ENCODE measurements around the gene CFAP410.
A peak's percentile ranks its signal among the peaks of the same experiment; 100 is the strongest.
"Not testable (repeated sequence)": the region's sequence is repeated elsewhere in the genome, so short reads cannot be mapped to it uniquely, and the experiment has no call there.

Gene CFAP410

GRCh38 chr21:44350773-44351481 lies 11.7 kb upstream of the CFAP410 start:
- DNase-seq (ENCODE audit: low read depth in 3 of 3): no peak

DNA sequence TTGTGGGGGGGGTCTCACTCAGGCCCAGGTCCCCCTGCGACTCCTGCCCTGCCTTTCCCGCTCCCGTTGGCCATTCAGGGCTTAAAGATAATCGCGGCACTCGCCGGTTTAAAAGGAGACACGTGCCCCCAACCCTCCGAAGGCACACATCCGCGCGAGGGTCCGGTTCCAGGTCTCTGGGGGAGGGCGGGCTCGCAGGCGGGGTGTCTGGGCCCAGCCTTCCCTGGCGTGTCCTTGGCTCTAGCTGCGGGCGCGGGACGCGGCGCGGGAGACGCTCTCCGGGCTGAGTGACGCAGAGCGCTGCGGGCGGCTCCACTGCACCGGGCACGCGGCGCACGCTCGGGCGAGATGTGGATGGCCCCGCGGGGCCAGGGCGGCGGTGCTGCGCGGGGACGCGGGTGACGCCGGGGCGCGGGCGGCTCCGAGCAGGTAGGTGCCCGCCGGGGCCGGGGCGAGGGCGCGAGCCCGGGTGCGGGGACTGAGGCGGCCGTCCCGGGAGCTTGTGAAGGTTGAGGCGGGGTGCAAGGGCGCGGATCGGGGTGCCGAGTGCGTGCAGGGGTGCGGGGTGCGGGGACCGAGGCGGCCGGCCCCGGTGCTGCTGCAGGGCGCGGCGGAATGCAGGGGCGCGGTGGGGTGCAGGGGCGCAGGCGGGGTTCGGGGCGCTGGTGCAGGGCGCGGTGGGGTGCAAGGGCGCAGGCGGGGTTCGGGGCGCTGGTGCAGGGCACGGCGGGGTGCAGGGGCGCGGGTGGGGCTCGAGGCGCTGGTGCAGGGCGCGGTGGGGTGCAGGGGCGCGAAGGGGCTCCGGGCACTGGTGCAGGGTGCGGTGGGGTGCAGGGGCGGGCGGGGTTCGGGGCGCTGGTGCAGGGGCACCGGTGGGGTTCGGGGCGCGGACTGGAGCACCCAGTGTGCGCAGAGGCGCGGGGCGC lies 10.9 kb upstream of the CFAP410 start:
- DNase-seq (ENCODE audit: low read depth in 3 of 3): no peak

DNA sequence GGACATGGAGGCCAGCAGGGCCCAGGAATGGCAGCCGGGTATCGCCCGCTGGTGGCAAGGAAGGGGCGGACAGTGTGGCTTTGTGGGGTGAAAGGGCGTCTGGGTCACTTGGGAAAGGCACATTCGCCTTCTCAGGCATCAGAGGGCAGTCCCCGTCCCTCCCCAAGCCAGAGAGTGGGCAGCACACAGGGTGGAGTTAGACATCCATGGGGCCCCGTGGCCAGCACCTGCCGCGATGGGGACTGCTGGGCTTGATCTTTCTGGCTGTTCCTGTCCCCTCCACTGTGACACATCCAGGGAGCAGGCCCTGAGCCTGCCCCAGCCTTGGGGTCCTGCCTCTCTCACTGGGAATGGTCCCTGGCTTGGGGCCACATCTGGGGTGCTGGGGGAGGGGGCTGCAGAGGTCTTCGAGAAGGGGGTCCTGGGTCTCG lies 10.2 kb upstream of the CFAP410 start:
- DNase-seq (ENCODE audit: low read depth in 3 of 3): no peak

DNA sequence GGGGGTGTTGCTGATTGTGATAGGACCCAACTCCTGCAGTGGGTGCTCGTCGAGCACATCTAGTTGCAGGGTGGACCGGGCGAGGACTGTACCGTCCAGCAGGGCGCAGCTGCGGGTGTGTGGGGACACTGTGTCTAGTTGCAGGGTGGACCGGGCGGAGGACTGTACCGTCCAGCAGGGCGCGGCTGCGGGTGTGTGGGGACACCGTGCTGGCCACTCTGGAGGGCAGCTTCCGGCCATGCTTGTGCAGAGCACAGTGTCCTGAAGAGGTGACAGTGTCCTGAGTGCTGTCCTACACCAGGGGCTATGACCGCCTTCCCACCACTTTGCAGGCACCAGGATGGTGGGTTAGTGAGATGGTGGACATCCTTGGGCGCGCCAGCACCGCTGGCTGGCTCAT lies 9.7 kb upstream of the CFAP410 start:
- DNase-seq (ENCODE audit: low read depth in 3 of 3): no peak

DNA sequence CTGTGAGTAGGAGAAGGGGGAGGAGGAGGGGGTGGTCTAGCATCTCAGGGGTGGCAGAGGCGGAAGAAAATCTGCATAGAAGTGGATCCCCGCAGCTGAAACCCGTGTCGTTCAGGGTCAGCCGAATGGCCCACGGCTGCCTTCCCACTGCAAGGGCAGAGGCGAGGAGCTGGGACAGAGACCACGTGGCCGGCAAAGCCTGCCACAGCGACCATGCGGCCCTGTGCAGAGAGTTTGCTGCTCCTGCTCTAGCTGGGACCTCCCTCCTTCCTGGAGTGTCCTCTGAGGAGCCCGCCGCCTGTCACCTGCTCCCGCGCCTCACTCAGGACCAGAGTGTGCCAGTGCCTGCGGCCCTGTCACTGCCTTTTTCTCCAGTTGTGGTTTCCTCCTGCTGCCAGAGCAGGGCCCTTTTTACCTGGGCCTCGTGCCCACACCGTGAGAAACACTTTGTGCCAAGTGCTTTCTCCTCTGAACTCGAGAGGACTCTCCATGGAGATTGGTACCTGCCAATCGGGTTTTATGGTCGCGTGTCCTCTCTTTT lies 8.8 kb upstream of the CFAP410 start:
- DNase-seq (ENCODE audit: low read depth in 3 of 3): no peak

DNA sequence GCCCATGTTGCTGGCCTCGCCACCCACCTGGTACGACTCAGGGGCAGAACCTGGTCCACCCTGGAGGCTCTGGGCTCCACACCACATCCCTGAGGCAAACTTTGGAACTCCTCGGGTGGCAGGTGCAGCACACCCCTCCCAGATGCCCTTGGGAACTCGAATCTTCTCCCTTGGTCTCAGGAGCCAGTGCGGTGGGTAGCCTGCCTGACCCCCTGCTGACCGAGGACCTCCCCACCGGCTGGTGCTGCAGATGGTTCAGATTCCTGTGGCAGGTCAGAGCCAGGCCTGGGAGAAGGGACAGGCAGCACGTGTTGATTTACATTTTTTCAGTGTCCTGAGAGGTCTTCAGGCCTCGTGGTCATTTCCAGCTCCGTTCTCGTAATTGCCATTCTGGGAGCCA lies 6.3 kb upstream of the CFAP410 start:
- no peak for DNase-seq (ENCODE audit: low read depth in 3 of 3)

- no peak for DNase-seq (ENCODE audit: low read depth in 3 of 3)
These were observed 5.5 kb upstream of the CFAP410 start for GRCh38 chr21:44344541-44345183.

DNA sequence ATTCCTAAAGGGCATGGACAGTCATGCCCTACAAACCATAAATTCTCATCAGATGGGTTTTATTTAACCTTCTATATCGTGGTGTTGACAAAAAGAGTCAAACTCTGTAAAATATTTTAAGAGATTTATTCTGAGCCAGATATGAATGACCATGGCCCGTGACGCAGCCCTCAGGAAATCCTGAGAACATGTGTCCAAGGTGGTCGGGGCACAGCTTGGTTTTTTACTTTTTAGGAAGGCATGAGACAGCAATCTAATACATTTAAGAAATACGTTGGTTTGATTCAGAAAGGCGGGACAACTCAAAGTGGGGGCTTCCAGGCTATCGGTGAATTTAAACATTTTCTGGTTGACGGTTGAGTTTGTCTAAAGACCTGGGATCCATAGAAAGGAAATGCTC lies 3.8 kb upstream of the CFAP410 start:
- not testable (repeated sequence) for DNase-seq (ENCODE audit: low read depth in 3 of 3)

DNA sequence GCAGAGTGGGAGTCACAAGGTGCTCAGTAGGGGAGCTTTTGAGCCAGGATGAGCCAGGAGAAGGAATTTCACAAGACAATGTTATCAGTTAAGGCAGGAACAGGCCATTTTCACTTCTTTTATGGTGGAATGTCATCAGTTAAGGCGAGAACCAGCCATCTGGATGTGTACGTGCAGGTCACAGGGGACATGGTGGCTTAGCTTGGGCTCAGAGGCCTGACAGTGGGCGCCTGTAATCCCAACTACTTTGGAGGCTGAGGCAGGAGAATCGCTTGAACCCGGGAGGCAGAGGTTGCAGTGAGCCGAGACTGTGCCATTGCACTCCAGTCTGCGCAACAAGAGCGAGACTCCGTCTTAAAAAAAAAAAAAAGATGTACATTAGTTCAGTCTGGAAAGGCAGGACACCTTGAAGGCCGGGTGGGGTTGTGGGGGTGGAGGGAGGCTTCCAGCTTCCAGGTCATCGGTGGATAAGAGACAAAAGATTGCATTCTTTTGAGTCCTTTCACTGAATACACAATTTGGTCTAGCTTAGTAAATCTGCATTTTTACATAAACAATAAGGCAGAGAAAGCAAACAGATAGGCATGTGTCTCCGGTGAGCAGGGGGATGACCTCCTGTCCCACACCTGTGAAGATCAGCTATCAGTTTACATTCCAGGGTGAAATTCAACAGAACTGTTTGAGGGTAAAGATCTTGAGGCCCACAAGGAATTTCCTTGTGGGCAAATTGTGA lies 2.7 kb upstream of the CFAP410 start:
- not testable (repeated sequence) for DNase-seq (ENCODE audit: low read depth in 3 of 3)

DNA sequence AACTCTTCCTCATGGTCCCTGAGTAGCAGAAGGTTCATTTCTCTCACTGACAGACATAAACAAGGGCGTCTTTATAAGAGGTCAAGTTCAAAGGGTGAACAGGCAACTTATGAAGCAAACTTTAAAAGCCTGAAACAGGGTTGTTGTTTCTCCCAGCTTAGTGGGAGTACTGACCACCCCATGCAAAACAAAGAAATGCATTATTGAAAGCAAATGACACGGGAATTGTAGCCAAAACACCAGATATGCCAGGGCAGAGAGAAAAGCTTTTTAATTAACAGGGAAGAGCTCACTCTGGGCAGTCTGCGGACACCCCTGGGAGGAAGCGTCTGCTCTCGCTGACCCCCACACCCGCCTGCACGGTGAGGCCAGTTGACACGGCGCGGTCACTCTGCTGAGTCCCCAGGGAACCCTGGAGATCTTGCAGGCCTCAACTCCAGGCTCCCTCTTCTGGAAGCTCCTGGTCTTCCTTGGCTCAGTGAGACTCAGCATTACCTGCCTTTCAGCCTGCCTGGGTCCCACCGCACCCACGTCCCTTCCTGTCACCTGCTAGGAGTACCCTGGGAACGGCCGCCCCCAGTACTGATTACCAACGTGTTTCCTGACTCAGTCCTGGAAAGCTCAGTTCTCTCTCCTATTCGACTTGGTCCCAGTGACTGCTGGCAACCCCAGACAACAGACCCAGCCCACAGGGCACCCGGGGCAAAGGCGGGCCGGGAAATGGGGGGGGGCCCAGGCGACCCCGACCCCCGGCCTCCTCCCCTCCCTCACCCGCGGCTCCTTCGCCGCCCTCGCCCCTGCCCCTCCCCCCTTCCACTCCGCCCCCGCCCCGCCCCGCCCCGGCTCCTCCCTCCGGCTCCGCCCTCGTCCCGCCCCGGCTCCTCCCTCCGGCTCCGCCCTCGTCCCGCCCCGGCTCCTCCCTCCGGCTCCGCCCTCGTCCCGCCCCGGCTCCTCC lies 972 bp downstream of the CFAP410 start:
- peak in 1 of 3 experiments; percentile 38 for DNase-seq (ENCODE audit: low read depth in 3 of 3)

DNA sequence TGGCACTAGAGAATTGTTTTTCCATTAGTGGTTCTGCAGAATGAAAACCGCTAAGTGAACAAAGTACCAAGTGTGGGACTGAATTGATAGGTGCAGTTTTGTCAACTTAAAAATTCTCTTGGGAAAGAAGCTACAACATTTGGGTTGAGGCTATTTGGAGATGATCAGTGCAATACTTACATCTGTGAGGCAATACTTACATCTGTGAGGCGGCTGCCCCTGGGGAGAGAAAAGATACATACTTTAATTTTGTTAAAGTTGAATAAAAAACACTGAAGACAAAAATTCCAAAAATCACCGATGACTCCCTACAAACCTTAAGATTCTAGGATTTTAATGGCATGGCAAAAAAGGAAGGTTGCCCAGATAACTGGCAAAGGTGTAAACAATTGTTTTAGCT lies 1.7 kb downstream of the CFAP410 start:
- DNase-seq (ENCODE audit: low read depth in 3 of 3): no peak

- DNase-seq (ENCODE audit: low read depth in 3 of 3): no peak
These were observed 3.7 kb downstream of the CFAP410 start for GRCh38 chr21:44335266-44336059.

DNA sequence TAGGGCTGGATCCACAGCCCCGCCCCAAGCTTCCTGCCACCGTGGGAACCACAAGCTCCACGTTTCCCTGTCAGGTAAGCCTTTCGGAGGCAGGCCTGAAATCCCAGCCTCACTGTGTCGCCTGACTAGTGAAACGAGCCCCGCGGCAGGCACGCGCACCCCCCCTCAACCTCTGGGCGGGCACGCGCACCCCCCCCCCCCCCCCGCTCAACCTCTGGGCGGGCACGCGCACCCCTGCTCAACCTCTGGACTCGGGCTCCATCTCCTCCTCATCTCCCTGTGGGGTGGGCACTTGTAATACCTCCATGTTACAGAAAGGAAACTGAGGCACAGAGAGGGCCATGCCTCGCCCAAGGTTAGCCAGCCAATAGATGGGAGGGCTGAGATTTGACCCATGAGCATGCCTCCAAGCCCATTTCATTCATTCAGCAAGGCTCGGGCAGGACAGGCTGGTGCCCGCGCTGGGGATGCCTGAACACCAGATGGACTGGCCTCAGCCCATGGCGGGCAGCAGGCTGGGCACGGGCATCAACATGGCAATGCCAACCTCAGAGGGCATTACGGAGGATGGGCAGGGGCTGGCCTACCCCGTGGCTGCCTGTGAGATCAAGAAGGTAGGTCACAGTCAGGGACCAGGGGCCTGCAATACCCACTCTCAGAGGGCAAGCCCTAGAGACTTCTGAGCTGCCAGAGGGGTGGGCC lies 4.7 kb downstream of the CFAP410 start:
- no peak for DNase-seq (ENCODE audit: low read depth in 3 of 3)

DNA sequence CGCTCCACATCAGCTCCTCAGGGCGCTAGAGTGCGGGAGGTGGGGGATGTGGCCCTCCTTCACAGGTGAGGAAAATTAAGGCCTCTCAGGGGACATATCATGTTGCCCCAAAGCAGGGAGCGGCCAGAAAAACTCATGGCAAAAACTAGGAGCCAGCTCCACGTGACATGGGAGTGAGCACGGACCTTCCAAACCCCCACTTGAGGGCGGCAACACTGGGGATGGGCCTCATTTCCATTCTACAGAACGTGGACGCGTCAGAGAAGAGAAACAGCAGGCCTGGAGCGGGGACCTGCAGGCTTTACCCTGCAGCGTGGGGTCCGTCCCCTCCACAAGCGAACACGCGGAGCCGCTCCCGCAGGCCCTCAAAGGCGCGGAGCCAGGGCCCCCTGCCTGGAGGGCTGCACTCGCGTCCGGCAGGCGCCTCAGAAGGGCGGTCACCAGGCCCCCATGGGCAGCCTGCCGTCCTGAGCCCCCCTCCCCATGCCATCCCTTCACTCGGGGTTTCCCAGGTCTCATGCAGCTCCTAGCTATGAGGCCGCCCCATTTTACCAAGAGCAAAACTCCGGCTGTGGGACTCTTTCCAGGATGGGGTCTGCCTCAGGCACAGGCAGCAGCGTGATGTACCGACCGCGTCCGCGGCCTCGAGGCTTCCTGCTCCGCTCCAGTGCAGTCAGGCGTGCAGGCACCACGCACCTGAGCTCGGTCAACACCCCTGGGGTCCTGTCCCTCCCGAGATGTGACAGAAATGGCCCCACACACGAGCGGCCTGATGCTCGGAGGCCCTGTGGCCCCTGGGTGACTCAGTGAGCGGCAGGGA lies 5.5 kb downstream of the CFAP410 start:
- no peak for DNase-seq (ENCODE audit: low read depth in 3 of 3)

DNA sequence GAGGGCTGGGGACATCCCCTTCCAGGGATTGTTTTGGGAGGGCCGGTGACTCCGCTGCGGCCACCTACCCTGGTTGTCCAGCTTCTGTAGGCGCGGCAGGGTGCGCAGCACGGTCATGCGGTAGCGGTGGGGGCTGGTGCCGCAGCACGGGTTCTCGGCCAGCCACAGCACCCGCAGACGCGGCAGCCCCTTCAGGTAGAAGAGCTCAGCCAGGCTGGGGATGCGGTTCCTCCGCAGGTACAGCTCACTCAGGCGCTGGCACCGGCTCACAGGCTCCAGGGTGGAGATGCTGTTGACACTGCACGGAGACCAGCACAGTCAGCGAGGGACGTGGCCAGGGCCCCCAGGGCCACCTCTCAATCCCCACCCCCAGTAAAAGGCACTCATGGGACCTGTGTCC lies 6.2 kb downstream of the CFAP410 start:
- DNase-seq (ENCODE audit: low read depth in 3 of 3): no peak

GRCh38 chr21:44332383-44332782 lies 6.8 kb downstream of the CFAP410 start:
- DNase-seq (ENCODE audit: low read depth in 3 of 3): no peak

DNA sequence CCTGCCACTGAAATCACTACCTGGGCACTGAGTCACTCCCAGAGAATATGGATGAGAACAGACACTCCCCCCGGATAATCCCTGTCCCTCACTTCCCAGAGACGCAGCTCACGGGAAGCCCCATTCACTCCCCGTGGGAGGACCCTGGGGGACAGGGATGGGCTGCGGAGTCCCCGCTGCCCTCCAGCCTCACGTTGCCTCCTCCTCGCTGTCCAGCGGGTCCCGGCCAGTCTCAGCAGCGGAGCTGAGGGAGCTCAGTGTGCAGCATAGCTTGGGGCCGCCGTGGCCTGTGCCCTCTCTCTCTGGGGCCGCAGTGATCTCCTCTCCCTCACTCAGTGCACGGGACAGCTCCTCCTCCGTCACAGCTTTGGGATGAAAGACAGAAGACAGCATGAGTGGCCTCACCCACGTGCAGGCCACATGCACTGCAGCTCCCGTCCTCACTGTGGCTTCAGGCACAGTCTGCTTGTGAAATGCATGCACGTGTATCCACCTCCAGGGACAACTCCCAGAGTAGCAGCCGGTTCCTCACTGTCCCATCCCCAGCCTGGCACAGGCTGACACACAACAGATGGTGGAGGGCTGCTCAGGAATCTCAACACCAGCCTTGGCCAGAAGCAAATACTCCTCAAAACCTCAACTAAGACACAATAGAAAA lies 7.4 kb downstream of the CFAP410 start:
- no peak for DNase-seq (ENCODE audit: low read depth in 3 of 3)

DNA sequence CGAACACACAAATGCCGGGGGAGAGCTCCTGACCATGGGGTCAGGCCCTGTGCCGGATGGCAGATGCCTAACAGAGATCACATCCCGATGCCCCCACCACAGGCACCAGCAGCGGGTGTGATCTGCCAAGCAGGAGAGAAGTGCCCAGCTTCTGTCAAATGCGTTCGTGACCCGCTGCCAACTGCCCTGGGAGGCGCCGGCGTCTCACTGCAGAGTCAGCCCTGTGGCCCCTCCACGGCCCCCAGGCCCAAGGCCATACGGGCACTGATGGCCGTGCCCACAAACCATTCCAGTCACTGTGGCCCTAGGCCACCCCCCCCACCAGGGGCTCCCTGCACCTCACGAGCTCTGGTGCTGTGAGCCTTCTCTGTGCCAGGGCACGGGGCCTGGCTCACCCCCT lies 8.0 kb downstream of the CFAP410 start:
- DNase-seq (ENCODE audit: low read depth in 3 of 3): no peak

Measured in stimulated activated CD4-positive, alpha-beta T cell treated with anti-CD3 and anti-CD28 coated beads, TNF-alpha, amount 100 ng/mL, for 24 hours (primary cell).